Measurements from ENCODE around the gene OMA1.

DNA sequence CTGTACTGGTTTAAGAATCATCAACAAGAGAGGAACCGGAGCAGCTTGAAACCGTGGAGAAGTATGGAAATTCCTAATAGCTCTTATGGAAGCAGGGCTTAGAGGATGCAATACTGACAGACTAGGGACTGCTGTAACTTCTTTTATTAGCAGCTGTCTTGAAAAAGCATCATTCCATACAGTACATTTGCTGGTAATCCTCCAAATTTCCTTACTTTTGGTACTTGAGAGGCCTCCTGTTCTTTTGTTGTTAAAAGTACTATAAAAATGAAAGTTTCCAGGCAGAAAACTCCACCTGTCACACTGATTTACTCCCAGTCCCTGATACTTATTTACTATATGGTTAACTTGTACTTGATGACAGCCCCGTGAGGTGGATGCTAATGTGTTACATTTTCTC lies 7.7 kb downstream of the OMA1 start:
- no peak for TF ChIP-seq EZH2 (IDR thresholded peaks at IDR 0.05; ENCODE audit: borderline replicate concordance, low read length)
- TF ChIP-seq, protein P1, sequence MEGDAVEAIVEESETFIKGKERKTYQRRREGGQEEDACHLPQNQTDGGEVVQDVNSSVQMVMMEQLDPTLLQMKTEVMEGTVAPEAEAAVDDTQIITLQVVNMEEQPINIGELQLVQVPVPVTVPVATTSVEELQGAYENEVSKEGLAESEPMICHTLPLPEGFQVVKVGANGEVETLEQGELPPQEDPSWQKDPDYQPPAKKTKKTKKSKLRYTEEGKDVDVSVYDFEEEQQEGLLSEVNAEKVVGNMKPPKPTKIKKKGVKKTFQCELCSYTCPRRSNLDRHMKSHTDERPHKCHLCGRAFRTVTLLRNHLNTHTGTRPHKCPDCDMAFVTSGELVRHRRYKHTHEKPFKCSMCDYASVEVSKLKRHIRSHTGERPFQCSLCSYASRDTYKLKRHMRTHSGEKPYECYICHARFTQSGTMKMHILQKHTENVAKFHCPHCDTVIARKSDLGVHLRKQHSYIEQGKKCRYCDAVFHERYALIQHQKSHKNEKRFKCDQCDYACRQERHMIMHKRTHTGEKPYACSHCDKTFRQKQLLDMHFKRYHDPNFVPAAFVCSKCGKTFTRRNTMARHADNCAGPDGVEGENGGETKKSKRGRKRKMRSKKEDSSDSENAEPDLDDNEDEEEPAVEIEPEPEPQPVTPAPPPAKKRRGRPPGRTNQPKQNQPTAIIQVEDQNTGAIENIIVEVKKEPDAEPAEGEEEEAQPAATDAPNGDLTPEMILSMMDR (conservative IDR thresholded peaks at IDR 0.05 in 1 of 2, IDR thresholded peaks at IDR 0.05 in 1 of 2; ENCODE audit: extremely low read depth in 1 of 2, insufficient read depth in 1 of 2, low read depth in 1 of 2, low read length in 2 of 2): no peak

All from mammary epithelial cell (primary cell).